ENCODE data around the gene SLC6A18. TPM values are rescaled to one million over a fixed set of nuclear protein-coding genes. Genes with fewer than 3 reads are reported as not detected.
"Not testable (repeated sequence)": the region's sequence is repeated elsewhere in the genome, so short reads cannot be mapped to it uniquely, and the experiment has no call there.

SLC6A18 gene
- total RNA-seq, 1 experiment from 2014 or later = not detected

GRCh38 chr5:1285883-1286291, 60.7 kb downstream of the SLC6A18 start:
- Histone ChIP-seq H3K4me1 (ENCODE audit: control insufficient read depth, insufficient read depth, low read length) (no peaks in the 10 kb centered on the region), H3K27ac (ENCODE audit: low read length) (no peak overlapping the region), H3K9me3 (ENCODE audit: control insufficient read depth, insufficient read depth, low read depth, low read length) (no peaks in the 10 kb centered on the region), H3K27me3 (ENCODE audit: control insufficient read depth, insufficient read depth, low read length) (no peaks in the 10 kb centered on the region), H3K4me3 (ENCODE audit: low read depth in 2 of 2, low read length in 2 of 2) (no peak overlapping the region), H3K36me3 (ENCODE audit: control insufficient read depth, insufficient read depth, low read length) (no peaks in the 10 kb centered on the region)
- DNase-seq (ENCODE audit: low read depth, low spot score) (no peak), ATAC-seq (no peak)
- TF ChIP-seq REST (IDR thresholded peaks at IDR 0.05; ENCODE audit: insufficient read depth in 1 of 2, low read depth in 2 of 2, low read length in 1 of 2) (no peak), SIN3A (IDR thresholded peaks at IDR 0.05; ENCODE audit: borderline replicate concordance, insufficient read depth, low read depth, low read length) (no peak), TCF7L2 (IDR thresholded peaks at IDR 0.05; ENCODE audit: low read depth, low read length) (no peak), CTCF (IDR thresholded peaks at IDR 0.05) (no peak), POLR2AphosphoS5 (IDR thresholded peaks at IDR 0.05; ENCODE audit: low read depth, low read length) (no peak)
- ChIA-PET POLR2A (no interaction called here), CTCF (interaction anchor here (0.6 kb wide), 1 partner anchor 38 kb away, joined by 3 read pairs; no protein-coding TSS in a partner anchor)
- in situ Hi-C loops (cut with HindIII; ENCODE audit: low pct_unique_long_range_greater_than_20kb, low sequenced_read_pairs) (no loop called here), intact Hi-C loops (cut with micrococcal nuclease; ENCODE audit: unreplicated experiment) (no loop called here)
- BruUV-seq (replicated peaks) = no TSS peak

- no TSS peak for BruUV-seq (replicated peaks)
- Histone ChIP-seq H3K9me3 (ENCODE audit: control insufficient read depth, insufficient read depth, low read depth, low read length) (no peaks in the 10 kb centered on the region), H3K27me3 (ENCODE audit: control insufficient read depth, insufficient read depth, low read length) (no peaks in the 10 kb centered on the region), H3K27ac (ENCODE audit: low read length) (no peak overlapping the region), H3K36me3 (ENCODE audit: control insufficient read depth, insufficient read depth, low read length) (no peaks in the 10 kb centered on the region), H3K4me3 (ENCODE audit: low read depth in 2 of 2, low read length in 2 of 2) (no peak overlapping the region), H3K4me1 (ENCODE audit: control insufficient read depth, insufficient read depth, low read length) (no peaks in the 10 kb centered on the region)
- intact Hi-C loops (cut with micrococcal nuclease; ENCODE audit: unreplicated experiment) = no loop called here
- ATAC-seq (peak; percentile 36; the same call in 1 of the 2 replicates), DNase-seq (ENCODE audit: low read depth, low spot score) (no peak)
- in situ Hi-C loops (cut with HindIII; ENCODE audit: low pct_unique_long_range_greater_than_20kb, low sequenced_read_pairs) = no loop called here
- ChIA-PET POLR2A (no interaction called here), CTCF (no interaction called here)
- TF ChIP-seq CTCF (IDR thresholded peaks at IDR 0.05) (no peak), SIN3A (IDR thresholded peaks at IDR 0.05; ENCODE audit: borderline replicate concordance, insufficient read depth, low read depth, low read length) (no peak), REST (IDR thresholded peaks at IDR 0.05; ENCODE audit: insufficient read depth in 1 of 2, low read depth in 2 of 2, low read length in 1 of 2) (no peak), TCF7L2 (IDR thresholded peaks at IDR 0.05; ENCODE audit: low read depth, low read length) (no peak), POLR2AphosphoS5 (IDR thresholded peaks at IDR 0.05; ENCODE audit: low read depth, low read length) (no peak)
Observed at GRCh38 chr5:1288439-1289335, 63.5 kb downstream of the SLC6A18 start.

GRCh38 chr5:1289559-1289958, 64.4 kb downstream of the SLC6A18 start:
- H3K9me3 ChIP-seq (ENCODE audit: control insufficient read depth, insufficient read depth, low read depth, low read length); intact Hi-C loops (cut with micrococcal nuclease; ENCODE audit: unreplicated experiment); H3K27me3 ChIP-seq (ENCODE audit: control insufficient read depth, insufficient read depth, low read length); H3K27ac ChIP-seq (ENCODE audit: low read length); BruUV-seq (replicated peaks); DNase-seq (ENCODE audit: low read depth, low spot score); ATAC-seq; CTCF ChIA-PET; H3K4me1 ChIP-seq (ENCODE audit: control insufficient read depth, insufficient read depth, low read length); H3K4me3 ChIP-seq (ENCODE audit: low read depth in 2 of 2, low read length in 2 of 2); H3K36me3 ChIP-seq (ENCODE audit: control insufficient read depth, insufficient read depth, low read length); POLR2A ChIA-PET; in situ Hi-C loops (cut with HindIII; ENCODE audit: low pct_unique_long_range_greater_than_20kb, low sequenced_read_pairs): not testable (repeated sequence)

Measured in Panc1 (cell line).